ENCODE results near the gene PI4KA.

Gene PI4KA

DNA sequence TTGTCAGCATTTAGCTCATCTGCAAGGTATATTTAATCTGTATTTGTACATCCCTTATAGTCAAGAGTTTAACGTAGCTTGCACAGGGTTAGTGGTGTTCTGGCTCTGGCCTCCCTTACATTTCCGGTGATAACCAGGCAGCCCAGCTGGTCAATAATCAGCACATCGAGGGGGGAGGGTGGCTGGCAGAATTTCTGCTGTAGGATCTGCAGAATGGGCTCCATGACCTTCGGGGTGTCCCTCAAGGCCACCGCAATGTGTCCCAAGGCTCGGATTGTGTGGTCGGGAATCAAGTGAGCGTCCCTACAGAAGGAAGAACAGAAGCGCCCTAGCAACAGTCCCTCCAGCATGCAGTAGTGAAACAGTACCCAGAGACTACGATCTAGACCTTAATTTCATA lies 59.6 kb downstream of the PI4KA start:
- H3K27ac ChIP-seq, result no peak overlapping the region
- no peak overlapping the region for H2AFZ ChIP-seq (ENCODE audit: low read depth)
- no peaks in the 10 kb centered on the region for H4K20me1 ChIP-seq (ENCODE audit: insufficient read depth)
- no peaks in the 10 kb centered on the region for H3K36me3 ChIP-seq (ENCODE audit: insufficient read depth)
- no peaks in the 10 kb centered on the region for H3K79me2 ChIP-seq (ENCODE audit: insufficient read depth, low read depth)
- no peak overlapping the region for H3K9ac ChIP-seq
- no peak overlapping the region for H3K4me3 ChIP-seq (IDR thresholded peaks at IDR 0.05; ENCODE audit: insufficient read depth, low read depth, low read length)
- H3K4me1 ChIP-seq (ENCODE audit: low read depth, poor library complexity, severe bottlenecking), result no peaks in the 10 kb centered on the region
- TF ChIP-seq, protein P1, sequence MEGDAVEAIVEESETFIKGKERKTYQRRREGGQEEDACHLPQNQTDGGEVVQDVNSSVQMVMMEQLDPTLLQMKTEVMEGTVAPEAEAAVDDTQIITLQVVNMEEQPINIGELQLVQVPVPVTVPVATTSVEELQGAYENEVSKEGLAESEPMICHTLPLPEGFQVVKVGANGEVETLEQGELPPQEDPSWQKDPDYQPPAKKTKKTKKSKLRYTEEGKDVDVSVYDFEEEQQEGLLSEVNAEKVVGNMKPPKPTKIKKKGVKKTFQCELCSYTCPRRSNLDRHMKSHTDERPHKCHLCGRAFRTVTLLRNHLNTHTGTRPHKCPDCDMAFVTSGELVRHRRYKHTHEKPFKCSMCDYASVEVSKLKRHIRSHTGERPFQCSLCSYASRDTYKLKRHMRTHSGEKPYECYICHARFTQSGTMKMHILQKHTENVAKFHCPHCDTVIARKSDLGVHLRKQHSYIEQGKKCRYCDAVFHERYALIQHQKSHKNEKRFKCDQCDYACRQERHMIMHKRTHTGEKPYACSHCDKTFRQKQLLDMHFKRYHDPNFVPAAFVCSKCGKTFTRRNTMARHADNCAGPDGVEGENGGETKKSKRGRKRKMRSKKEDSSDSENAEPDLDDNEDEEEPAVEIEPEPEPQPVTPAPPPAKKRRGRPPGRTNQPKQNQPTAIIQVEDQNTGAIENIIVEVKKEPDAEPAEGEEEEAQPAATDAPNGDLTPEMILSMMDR (conservative IDR thresholded peaks at IDR 0.05; ENCODE audit: low read depth, low read length), result no peak
- no peaks in the 10 kb centered on the region for H3K27me3 ChIP-seq (ENCODE audit: insufficient read depth, low read depth)
- H3K4me2 ChIP-seq, result no peak overlapping the region

DNA sequence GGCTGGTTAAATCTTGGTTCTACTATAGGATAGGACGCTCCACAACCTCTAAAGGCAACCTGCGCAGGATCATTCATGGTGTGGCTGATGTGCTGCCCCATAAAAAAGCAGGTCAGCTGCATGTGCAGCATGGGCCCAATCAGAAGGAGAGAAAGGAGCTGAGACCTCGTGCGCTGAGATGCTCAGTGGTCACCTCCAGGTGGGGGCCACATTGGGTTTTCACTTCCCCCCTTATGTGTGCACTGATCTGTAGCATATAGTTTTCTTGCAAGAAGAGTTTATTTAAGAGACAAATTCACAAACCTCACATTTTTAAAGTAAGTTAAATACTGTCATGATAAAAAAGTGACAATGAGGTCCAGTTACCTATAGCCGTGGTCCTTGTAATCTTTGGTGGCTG lies 60.4 kb downstream of the PI4KA start:
- H2AFZ ChIP-seq (ENCODE audit: low read depth), result no peak overlapping the region
- H3K9ac ChIP-seq, result no peak overlapping the region
- no peaks in the 10 kb centered on the region for H3K36me3 ChIP-seq (ENCODE audit: insufficient read depth)
- H4K20me1 ChIP-seq (ENCODE audit: insufficient read depth), result no peaks in the 10 kb centered on the region
- no peak overlapping the region for H3K4me2 ChIP-seq
- H3K4me3 ChIP-seq (IDR thresholded peaks at IDR 0.05; ENCODE audit: insufficient read depth, low read depth, low read length), result no peak overlapping the region
- TF ChIP-seq, protein P1 (conservative IDR thresholded peaks at IDR 0.05; ENCODE audit: low read depth, low read length), result no peak
- H3K79me2 ChIP-seq (ENCODE audit: insufficient read depth, low read depth), result no peaks in the 10 kb centered on the region
- no peaks in the 10 kb centered on the region for H3K4me1 ChIP-seq (ENCODE audit: low read depth, poor library complexity, severe bottlenecking)
- no peaks in the 10 kb centered on the region for H3K27me3 ChIP-seq (ENCODE audit: insufficient read depth, low read depth)
- H3K27ac ChIP-seq, result no peak overlapping the region

DNA sequence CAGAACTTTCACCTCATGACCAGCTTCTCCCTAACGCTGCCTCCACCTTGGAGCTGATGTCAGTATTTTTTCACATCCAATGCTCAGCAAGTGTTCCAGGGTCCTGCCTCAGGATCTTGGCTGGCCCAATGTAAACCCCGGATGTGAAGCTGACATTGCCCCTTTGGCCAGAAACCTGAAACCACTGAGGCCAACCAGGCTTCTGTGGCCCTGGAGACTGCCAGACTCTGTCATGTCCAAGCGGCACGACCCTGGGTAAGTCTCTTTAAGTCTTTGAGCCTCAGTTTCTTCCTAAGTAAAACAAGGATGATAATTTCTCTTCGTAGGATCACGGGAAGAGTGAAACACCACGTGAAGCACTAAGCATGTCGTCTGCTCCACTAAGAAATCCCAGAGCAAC lies 61.9 kb downstream of the PI4KA start:
- no peak overlapping the region for H3K9ac ChIP-seq
- TF ChIP-seq, protein P1 (conservative IDR thresholded peaks at IDR 0.05; ENCODE audit: low read depth, low read length), result no peak
- no peak overlapping the region for H3K4me2 ChIP-seq
- no peaks in the 10 kb centered on the region for H3K79me2 ChIP-seq (ENCODE audit: insufficient read depth, low read depth)
- no peaks in the 10 kb centered on the region for H4K20me1 ChIP-seq (ENCODE audit: insufficient read depth)
- no peaks in the 10 kb centered on the region for H3K4me1 ChIP-seq (ENCODE audit: low read depth, poor library complexity, severe bottlenecking)
- H3K27me3 ChIP-seq (ENCODE audit: insufficient read depth, low read depth), result no peaks in the 10 kb centered on the region
- no peak overlapping the region for H2AFZ ChIP-seq (ENCODE audit: low read depth)
- H3K27ac ChIP-seq, result no peak overlapping the region
- H3K4me3 ChIP-seq (IDR thresholded peaks at IDR 0.05; ENCODE audit: insufficient read depth, low read depth, low read length), result no peak overlapping the region
- H3K36me3 ChIP-seq (ENCODE audit: insufficient read depth), result no peaks in the 10 kb centered on the region

DNA sequence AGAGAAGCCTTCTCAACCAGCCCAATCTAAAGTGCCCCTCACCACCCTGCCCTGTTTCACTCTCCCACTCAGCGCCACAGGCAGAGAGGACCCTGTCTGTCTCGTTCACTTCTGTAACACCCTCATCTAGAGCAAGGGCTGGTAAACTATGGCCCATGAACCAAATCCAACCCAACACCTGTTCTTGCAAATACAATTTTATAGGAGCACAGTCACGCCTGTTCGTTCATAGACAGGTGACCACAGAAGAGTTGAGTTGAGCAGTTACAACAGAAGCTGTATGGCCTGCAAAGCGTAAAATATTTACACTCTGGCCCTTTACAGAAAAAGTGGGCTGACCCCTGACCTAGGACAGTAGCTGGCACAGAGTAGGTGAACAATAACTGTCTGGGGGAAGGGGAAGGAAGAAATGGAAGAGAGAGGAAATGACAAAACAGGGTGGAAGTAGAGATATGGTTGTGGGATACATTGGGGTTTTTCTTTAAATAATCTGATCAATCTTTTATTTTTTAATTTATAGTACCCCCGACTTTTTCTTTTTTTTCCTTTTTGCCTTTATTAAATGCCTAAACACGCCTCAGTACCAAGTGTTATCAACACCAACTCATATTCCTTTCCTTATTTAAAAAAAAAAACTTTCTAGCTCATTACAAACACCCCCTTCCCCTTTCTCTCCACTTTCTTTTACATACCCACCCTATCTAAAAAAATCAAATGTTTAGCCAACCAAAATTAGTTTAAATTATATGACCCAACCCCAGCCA lies 63.8 kb downstream of the PI4KA start:
- no peaks in the 10 kb centered on the region for H3K79me2 ChIP-seq (ENCODE audit: insufficient read depth, low read depth)
- no peak overlapping the region for H2AFZ ChIP-seq (ENCODE audit: low read depth)
- H3K4me1 ChIP-seq (ENCODE audit: low read depth, poor library complexity, severe bottlenecking), result no peaks in the 10 kb centered on the region
- H4K20me1 ChIP-seq (ENCODE audit: insufficient read depth), result no peaks in the 10 kb centered on the region
- no peak overlapping the region for H3K4me3 ChIP-seq (IDR thresholded peaks at IDR 0.05; ENCODE audit: insufficient read depth, low read depth, low read length)
- no peaks in the 10 kb centered on the region for H3K27me3 ChIP-seq (ENCODE audit: insufficient read depth, low read depth)
- TF ChIP-seq, protein P1 (conservative IDR thresholded peaks at IDR 0.05; ENCODE audit: low read depth, low read length), result no peak
- H3K9ac ChIP-seq, result no peak overlapping the region
- H3K27ac ChIP-seq, result no peak overlapping the region
- no peak overlapping the region for H3K4me2 ChIP-seq
- no peaks in the 10 kb centered on the region for H3K36me3 ChIP-seq (ENCODE audit: insufficient read depth)

Data from KMS-11 (cell line).